Dermis microvascular lymphatic vessel endothelial cell (primary cell): ENCODE data around the gene BANP. TPM values are rescaled to one million over a fixed set of nuclear protein-coding genes. Genes with fewer than 3 reads are reported as not detected.
"Not testable (repeated sequence)": the region's sequence is repeated elsewhere in the genome, so short reads cannot be mapped to it uniquely, and the experiment has no call there.

ENCODE experiments used
- DNase-seq, 2 donors: peaks; one replicate each; pipeline versions ENCODE4 v3.0.0 to v3.0.0-alpha.2; 2010; ENCODE audit warnings: low read depth in 2 of 2
- total RNA-seq: library from RNA; depleted of rRNA; stranded (reverse); fragments of >200 nt; gene quantifications from 2 replicates; pipeline ENCODE4 v1.2.1, GENCODE V29; 2014

Gene BANP
- total RNA-seq, 1 donor from 2014 or later = 13.9 TPM

DNA sequence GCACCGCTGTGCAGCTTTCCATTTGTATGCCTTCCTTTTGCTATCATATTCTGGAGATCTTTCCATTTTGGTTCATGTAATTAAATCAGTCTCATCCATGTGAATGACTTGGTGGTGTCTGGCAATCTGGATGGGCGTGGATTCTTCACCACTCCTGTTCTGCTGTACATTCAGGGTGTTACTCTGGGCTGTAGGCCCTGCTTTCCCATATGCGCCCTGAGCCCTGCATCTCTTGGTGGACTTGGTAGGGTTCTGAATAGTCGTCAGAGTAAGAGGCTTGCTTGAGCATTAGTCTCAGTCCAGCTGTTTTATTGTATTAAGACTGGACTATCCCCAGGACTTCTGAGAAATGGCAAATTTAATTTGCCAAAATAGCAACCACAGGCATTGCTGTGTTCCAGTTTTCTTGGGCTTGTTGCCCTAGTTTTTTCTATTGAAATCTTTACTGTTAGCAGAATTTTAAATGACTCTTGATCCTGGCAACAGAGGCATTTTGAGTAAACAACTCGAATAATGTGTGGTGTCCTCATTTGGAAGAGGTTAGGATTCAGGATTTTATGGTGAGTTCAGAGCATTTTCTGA, 14.9 kb downstream of the BANP start:
- no peak for DNase-seq

DNA sequence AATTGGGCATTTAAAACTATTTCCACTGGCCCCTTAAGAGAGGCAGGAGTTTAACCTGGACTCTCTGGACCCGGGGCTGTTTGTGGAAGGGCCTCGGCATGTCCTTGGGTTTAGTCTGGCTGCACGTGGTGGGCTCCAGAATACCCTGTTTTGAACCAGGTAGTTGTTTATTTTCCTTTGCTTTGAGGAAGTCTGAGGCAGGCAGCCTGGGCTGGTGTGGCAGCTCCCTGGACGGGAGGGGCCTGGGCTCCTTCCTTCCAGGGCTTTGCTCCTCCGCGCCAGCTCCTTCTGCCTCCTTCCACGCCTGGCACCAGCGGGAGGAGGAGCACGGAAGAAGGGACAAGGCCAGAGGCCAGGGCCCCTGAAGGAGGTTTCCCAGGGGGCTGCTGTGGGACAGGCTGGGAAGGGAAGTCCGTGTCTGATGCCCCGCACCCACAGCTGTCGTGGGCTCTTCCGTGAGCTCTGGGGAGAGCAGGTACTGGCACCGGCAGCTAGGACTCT, 15.5 kb downstream of the BANP start:
- peak in 1 of 2 donors; percentile 46 for DNase-seq

DNA sequence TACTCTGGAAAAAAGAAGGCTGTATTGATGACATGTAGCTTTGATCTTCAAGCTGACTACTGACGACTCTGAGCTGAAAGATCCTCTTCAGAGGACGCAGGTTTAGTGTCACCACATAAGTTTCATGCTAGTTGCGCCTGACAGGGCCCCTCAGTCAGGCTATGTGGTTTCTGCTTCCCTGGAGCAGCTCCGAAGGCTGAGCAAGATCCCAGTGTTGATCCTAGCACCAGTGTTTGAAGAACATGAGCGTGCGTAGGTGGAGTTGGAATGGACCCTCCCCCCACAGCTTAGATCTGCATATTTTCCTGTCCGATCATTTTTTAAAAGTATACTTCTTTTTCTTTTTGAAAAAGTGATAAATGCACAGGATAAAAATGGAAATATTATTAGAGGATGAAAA, 17.3 kb downstream of the BANP start:
- DNase-seq = no peak

DNA sequence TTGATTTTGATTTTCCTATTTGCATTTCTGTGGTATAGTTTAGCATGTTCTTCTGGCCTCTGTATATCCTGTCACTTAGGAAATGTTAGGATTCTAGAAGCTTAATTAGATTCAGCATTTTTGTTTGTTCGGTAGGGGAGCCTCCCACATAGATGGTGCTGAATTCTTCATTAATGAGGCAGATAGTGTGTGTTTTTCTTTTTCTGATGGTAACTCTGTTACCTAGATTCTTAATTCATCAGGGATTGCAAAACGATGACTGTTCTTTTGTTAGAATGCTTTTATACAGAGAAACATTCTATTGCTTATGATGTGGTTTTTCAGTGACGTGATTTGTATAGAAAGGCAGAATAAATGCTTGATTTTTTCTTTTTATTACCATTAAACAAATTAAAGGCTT, 19.0 kb downstream of the BANP start:
- no peak for DNase-seq

DNA sequence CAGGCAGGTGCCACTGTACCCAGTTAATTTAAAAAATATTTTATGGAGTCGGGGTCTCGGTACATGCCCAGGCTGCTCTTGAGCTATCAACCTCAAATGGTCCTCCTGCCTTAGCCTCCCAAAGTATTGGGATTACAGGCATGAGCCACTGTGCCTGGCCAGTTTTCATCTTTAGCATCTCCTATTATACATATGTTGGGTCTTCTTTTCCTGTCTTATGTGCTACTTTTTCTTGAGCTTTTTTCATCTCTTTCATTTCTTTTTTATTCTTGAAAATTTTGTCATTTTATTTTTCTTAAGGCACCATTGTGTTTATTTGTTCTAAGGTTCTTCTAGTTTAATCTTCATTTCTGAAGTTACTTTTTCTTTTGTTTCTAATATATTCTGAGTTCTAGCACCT, 20.7 kb downstream of the BANP start:
- DNase-seq = no peak

DNA sequence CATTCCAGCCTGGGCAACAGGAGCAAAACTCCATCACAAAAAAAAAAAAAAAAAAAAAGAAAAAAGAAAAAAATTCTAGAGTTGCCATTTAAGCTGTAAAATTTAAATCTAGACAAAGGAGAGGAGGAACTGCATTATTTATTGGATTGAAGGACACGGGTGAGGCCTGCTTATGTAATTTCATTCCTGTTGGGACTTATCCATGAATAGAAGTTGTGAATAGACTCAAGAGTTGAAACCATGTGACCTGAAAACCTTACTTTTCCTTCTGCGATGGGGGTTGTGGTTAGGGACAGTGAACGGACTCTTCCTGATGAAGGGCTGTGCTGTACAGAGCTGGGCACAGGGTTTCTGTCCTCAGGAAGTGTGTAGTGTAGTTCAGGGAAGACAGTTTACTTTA, 22.5 kb downstream of the BANP start:
- no peak for DNase-seq

DNA sequence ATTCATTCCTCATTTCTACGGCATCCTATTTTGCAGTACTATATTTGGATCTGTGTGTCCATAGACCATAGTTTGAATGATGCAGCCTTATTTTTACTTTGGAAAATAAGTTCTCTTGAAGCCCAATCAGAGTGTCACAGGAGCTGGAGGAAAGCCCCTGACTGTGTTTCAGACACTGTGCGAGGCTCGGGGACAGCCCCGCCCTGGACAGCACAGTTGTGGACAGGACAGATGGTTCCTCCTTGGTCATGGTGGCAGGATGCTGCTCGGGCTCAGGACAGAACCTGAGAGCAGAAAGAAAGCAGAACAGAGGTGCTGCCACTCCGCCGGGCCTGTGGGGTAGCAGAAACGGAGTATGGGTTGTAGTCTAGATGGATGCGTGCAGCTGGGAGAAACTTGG, 22.9 kb downstream of the BANP start:
- DNase-seq = no peak

DNA sequence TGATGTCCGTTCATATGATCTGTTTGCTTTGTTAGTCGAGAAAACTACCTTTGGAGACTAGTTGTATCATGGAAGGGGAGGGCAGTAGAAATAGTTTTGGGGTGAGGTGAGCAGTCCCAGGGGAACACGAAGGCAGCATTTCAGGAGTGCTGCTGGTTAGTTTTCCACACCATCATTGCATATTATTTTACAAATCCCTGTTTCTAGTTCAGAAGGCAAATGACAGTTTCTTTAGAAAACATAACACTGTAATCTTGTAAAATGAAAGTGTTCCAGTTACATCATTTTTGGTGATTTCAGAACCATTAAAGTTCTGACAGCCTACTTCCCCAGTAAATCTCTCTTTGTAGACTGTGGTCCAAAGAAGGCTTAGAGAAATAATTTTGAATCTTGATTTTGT, 25.4 kb downstream of the BANP start:
- no peak for DNase-seq

DNA sequence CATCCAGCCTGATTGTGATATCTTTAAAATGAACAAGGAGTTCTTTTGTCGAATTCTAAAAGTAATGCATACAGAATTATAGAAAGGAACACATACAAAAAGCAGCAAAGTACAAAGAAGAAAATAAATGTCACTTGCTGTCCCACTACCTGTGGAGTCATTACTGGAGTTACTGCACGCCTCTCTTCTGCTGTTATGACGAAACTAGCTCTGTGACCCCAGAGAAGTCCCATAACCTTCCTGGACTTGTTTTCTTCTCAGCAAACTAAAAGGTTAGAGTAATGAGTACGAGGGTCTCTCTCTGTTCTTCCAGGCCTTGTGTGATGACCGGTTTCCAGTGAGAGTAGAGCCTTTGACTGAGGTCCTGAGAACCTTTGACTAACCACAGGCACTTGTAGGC, 26.9 kb downstream of the BANP start:
- no peak for DNase-seq

DNA sequence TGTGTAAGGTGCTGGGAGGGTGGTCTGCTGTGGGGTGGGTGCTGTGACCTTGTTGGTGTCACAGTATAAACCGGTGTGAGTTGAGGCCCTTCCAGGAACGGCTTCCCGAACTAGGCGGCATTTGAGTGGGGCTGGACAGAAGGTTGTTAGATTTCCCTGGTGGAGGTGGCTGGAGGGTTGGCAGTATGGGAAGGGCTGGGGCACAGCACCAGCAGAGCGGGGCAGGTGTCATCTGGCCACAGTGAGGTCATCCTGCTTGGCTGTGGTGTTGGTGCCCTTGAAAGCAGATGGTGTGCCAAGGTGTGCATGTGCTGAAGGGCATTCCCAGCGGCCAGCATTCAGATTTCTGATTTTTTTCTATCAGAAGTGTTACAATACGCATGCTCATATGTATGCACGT, 28.1 kb downstream of the BANP start:
- no peak for DNase-seq

DNA sequence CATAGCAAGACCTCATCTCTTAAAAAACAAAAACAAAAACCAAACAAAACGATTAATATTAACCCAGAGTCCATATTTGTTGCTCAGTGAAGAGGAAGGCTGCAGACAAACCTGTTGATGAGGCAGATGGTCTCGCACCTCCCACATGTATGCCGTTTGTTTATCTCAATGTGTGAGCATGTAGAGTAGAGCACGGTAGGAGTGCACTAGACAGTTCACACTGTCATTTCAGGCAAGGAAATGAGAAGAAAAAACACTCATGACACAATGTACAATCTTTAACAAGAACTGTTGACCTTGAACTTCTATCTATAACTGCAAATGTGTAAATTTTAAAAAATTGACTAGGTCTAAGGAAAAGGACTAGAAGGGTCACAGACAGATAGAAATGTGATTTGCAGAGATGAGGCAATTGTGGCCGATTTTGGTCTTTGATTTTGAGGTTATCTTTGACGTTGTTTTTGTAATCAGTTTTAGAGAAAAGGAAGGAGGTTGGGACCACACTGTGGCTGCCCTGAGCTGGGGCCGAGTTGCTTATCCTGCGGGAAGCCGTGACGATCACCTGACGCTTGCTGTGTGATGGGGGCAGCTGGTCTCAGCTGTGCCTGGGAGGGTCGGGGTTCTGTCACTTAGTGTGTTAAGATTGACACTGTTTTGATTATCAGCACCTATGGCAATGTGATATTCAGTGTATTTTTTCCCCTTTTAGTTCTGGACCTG, 28.8 kb downstream of the BANP start:
- not testable (repeated sequence) for DNase-seq

DNA sequence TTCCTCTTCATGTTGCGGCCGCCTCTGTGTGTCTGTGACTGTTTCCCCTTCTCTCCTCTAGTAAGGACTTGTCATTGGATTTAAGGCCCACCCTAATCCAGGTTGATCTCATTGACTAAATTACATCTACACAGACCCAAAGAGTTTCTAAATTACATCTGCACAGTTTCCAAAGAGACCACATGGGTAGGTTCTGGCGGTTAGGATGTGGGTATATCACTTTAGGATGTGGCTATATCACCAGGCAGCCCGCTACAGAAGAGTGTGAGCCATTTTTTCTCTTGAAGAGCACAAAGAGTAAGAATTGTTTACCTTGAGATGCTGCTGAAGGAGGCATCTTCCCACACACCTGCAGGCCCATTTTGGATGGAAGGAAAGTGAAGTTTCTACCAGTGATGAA, 30.1 kb downstream of the BANP start:
- DNase-seq = not testable (repeated sequence)

DNA sequence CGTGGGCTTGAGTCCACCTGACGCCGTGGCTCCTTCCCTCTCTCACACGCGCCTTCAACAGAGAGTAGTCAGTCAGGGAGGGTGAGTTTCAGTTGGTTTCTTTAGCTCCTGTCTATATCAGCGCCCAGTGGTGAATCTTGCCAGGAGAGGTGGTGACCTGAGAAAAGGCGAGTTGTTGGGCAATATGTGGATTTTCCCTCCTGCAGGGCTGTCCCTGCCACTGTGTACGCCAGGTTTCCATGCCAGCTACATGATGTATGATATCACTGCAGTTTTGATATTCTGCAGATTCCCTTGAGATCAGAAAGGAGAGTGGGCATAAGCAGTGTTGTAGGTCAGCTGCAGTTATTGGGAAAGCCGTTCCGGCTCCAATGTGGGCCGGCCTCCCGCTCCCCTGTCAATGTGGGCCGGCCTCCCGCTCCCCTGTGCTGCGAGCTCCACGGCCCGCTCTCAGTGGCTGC, 31.4 kb downstream of the BANP start:
- no peak for DNase-seq

DNA sequence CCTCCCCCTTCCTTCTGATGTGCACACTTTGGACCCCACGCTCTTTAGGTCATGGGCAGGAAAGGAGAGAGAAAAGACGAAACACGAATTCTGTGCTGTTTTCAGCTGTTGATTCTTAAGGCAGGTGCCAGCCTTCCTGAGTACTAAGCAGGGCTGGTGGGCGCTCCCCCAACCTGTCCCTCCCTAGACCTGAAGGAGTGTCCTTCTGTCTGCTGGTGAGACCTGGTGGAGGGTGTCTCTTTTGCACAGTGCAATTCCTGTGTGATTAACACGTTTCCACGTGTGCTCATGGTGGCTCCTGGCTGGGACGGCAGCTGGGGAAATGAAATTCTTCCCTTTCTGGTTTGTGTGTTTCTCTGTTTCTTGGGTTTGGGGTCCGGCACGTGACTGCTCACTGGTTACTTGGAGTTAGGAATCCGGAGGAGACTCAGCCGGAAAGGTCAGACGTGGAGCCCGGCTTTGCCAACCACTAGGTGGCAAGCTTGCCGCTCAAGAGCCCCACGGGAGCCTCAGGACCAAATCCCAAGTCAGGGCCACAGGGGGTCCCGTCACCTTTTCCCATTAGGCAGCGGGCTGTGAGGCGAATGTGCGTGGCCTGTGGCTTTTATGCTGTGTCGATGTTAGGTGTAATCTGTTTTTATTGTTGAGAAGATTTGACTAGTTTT, 32.0 kb downstream of the BANP start:
- peak in 1 of 2 donors; percentile 16 for DNase-seq

DNA sequence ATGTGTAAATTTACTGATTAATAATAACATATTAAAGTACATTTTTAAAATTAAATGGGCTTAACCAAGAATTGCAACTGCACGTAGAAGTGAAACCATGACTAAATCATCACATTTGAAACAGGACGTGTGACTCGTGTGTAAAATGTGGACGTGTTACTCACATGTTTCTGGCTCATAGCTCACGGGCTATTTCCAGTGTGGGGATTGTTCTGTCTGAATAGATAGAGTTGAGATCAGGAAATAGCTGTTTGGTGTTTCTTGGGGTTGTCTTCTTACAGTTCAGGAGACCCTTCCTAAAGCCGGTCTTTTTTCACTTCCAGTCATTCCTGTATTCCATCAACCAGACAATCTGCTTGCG, 32.5 kb downstream of the BANP start:
- peak; percentile 21 to 59 for DNase-seq

DNA sequence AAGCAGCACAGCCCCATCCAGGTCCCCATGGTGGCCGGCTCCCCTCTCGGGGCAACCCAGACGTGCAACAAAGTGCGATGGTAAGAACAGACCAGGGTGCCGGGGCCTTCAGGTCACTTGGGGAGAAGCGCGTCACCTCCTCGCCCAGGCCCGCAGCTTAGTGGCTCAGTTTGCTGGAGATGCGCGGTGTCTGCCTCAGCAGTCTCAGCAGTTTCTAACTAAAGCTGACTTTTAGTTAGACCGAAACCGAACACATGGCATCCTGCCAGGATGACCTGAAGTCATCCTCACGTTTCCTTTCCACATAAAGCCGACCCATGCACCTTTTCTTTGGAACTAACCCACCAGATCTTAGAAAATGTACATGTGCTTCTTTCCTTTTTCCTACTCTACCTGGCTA, 32.9 kb downstream of the BANP start:
- not testable (repeated sequence) for DNase-seq

DNA sequence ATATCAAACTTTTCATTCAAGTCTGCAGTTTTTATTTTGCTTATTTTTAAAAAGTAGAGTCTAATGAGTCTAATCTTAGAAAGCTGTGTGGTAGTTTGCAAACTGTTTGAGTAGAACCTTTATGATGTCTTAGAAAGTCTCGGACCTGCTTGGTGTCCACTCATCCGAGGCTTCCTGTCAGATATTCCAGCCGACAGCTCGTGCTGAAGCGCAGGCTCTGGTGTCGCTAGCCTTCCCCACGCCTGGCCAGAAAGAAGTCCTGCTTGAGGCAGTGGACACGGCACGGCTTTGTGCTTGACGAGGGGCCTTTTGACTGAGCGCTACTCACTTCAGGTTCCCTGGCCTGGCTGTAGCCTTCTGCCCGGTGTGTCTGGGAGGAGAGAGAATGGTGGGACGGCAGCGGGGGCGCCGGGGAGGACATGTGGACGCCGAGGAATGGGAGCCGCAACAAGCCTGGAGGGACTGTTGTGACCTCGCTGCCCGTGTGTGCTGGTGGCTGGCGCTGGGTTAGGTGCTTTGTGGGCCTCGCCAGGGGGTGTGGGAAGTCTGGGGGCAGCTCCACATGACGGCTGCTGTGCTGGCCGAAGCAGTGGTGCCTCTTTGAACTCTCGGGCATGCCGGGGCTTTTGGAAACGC, 33.5 kb downstream of the BANP start:
- no peak for DNase-seq

DNA sequence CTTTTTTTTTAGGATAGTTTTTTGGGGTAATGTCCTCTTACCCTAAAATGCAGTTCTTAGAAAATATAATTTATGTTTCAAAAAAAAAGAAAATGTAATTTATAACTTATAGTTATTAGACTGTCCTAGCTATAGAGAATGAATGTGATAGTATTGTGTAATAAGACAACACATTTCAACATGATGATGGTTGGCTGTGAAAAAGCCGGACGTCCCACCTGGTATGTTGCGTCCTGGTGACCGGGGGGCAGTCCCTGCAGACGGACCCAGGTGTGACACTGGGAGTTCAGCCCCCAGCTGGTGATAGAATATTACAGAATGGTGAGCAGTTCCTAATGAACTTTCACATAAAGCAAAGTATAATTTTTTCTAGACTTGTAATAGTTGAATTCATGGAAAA, 34.3 kb downstream of the BANP start:
- not testable (repeated sequence) for DNase-seq

DNA sequence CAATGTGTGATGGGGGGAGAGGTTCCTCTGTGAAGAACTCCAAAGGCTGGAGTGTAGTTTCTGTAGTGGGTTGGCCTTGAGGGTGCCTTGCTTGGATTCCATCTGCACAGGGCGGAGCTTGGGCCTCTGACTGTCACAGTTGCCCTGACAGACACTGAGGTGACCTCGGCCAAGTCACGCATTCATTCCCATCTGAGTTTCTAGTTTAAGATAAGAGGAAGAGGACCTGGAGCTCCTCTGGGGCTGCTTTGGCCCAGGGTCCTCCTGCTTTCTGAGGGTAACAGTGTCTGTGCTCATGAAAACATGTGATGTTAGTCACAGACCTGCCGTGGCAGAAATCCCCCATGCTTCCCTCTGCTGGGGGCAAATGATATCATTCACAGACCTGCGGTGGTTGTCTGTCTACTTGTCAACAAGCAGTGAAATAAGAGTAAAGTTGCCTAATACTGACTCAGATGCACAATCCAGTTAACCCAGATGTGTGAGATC, 35.2 kb downstream of the BANP start:
- peak; percentile 21 to 38 for DNase-seq

DNA sequence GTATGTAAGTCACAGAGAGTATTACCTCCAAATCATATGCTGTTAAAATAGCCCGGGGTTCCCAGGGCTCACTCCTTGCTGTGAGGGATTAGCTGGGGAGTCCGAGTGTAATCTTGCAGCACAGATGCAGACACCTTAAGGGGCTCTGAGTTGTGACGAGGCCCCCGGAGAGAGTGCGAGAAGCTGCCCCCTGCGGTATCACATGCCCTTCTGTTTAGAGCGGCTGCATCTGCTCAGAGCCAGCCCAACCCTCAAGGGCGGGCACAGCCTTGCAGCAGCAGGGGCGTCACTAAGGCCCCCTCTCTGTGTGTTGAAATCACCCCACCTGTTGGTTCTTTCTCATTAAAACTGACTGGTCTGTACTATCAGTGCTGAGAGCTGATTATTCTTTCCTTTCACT, 37.4 kb downstream of the BANP start:
- not testable (repeated sequence) for DNase-seq

DNA sequence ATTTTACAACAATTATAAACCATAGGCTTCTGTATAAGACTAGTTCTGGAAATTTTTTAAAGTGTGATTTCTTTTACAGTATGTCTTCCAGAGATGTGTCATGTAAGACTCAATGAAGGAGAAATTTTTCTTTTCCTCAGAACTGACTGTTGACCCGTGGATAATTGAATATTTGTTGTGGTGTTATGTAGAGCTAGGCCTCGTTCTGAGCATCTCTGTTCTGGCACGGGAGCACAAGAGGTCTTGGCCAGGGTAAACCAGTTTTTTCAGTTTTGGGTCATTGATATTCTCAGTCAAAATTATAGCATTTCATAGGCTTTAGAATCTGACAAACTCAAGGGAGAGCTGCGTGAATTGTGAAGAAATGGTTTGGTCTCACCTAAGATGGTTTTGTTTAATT, 39.0 kb downstream of the BANP start:
- DNase-seq = not testable (repeated sequence)

DNA sequence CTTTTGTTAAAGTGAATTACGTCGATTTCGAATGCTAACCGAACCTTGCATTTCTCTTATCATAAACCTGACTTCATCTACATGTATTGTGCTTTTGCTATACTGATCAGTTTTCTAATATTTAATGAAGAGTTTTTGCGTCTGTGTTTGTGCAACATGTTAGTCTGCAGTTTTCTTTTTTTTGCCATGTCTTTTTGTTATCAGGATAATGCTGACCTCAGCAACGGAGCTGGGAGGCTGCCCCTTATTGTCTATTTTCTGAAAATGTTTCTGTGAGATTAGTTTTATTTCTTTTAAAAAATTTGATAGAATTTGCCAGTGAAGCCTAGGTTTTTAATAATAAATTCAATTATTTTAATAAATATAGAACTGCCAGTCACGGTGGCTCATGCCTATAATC, 40.9 kb downstream of the BANP start:
- DNase-seq = not testable (repeated sequence)
